K562 (cell line): ENCODE results near the gene VWA1. TPM values are rescaled to one million over a fixed set of nuclear protein-coding genes. Genes with fewer than 3 reads are reported as not detected.

Experiments used
- CAMTA2 ChIP-seq: fragments of 250-450 bp; sonication (Bioruptor Pico); conservative IDR thresholded peaks from 2 replicates; pipeline ENCODE4 v1.5.1; 2022
- CEBPB ChIP-seq: fragments of 450-650 bp; IDR thresholded peaks from 2 replicates; pipeline ENCODE4 v1.6.1; 2016; ENCODE audit warnings: missing genetic modification characterization, missing compliant biosample characterization
- E2F6 ChIP-seq, 2 experiments: IDR thresholded peaks; 2 replicates each; pipeline ENCODE4 v1.6.1; 2011; ENCODE audit warnings: borderline replicate concordance in 1 of 2, control low read depth in 1 of 2, low read depth in 1 of 2, low read length in 1 of 2, mild to moderate bottlenecking in 1 of 2, mixed read lengths in 1 of 2, moderate library complexity in 1 of 2; ENCODE audit not compliant: insufficient read depth in 1 of 2, insufficient read length in 1 of 2, poor library complexity in 1 of 2, severe bottlenecking in 1 of 2; ENCODE audit errors: extremely low read depth in 1 of 2
- ERF ChIP-seq: fragments of 450-650 bp; formaldehyde crosslinking; IDR thresholded peaks from 2 replicates; pipeline ENCODE4 v1.4.0; 2020; ENCODE audit warnings: mild to moderate bottlenecking, mixed read lengths
- FOXP1 ChIP-seq: sonication (generic); formaldehyde crosslinking; IDR thresholded peaks from 2 replicates; pipeline ENCODE4 v1.8.0; 2022; ENCODE audit warnings: mild to moderate bottlenecking, missing genetic modification reagents
- GABPA ChIP-seq: fragments of 200-800 bp; sonication (Bioruptor generic); conservative IDR thresholded peaks from 2 replicates; pipeline ENCODE4 v1.6.1; 2016; ENCODE audit warnings: low read depth, missing genetic modification characterization, missing compliant biosample characterization
- MLLT1 ChIP-seq, 2 experiments: fragments of 450-650 bp; IDR thresholded peaks; 2 replicates each; pipeline ENCODE4 v1.6.1; 2016
- NCOR1 ChIP-seq: fragments of 450-650 bp; IDR thresholded peaks from 2 replicates; pipeline ENCODE4 v1.6.1; 2016; ENCODE audit warnings: mild to moderate bottlenecking, moderate library complexity
- NONO ChIP-seq, 2 experiments: fragments of 200-400 bp in 1 of 2; fragments of 450-650 bp in 1 of 2; formaldehyde crosslinking in 1 of 2; IDR thresholded peaks; 2 replicates each; pipeline ENCODE4 v1.6.1; 2017; ENCODE audit warnings: low read depth in 2 of 2, mild to moderate bottlenecking in 2 of 2, moderate library complexity in 2 of 2, low read length in 1 of 2
- POLR3G ChIP-seq: IDR thresholded peaks from 2 replicates; pipeline ENCODE4 v1.6.1; 2011; ENCODE audit not compliant: insufficient read length, insufficient replicate concordance; ENCODE audit errors: extremely low read depth
- RBM22 ChIP-seq: fragments of 200-400 bp; formaldehyde crosslinking; IDR thresholded peaks from 2 replicates; pipeline ENCODE4 v1.6.1; 2018; ENCODE audit warnings: low read length, low read depth; ENCODE audit not compliant: poor library complexity, severe bottlenecking
- SP2 ChIP-seq: IDR thresholded peaks from 2 replicates; pipeline ENCODE4 v1.6.1; 2011; ENCODE audit warnings: mild to moderate bottlenecking, low read depth, low read length, moderate library complexity; ENCODE audit not compliant: poor library complexity, severe bottlenecking; ENCODE audit errors: extremely low read depth
- ZBTB17 ChIP-seq: fragments of 450-650 bp; formaldehyde crosslinking; IDR thresholded peaks from 2 replicates; pipeline ENCODE4 v1.4.0; 2020; ENCODE audit warnings: mild to moderate bottlenecking
- ZBTB8A ChIP-seq: fragments of 450-650 bp; IDR thresholded peaks from 2 replicates; pipeline ENCODE4 v1.6.1; 2018; ENCODE audit warnings: mild to moderate bottlenecking, moderate library complexity; ENCODE audit not compliant: partially characterized antibody
- ZFX ChIP-seq: sonication (generic); formaldehyde crosslinking; IDR thresholded peaks from 2 replicates; pipeline ENCODE4 v1.8.0; 2022; ENCODE audit warnings: mild to moderate bottlenecking, missing genetic modification reagents, moderate library complexity
- ZNF23 ChIP-seq: fragments of 250-450 bp; sonication (Bioruptor Pico); IDR thresholded peaks from 2 replicates; pipeline ENCODE4 v1.4.0; 2020; ENCODE audit warnings: mild to moderate bottlenecking
- ZNF24 ChIP-seq: fragments of 450-650 bp; IDR thresholded peaks from 2 replicates; pipeline ENCODE4 v1.6.1; 2016
- ZNF561 ChIP-seq: fragments of 450-650 bp; formaldehyde crosslinking; conservative IDR thresholded peaks from 2 replicates; pipeline ENCODE4 v1.4.0; 2020; ENCODE audit warnings: mild to moderate bottlenecking, moderate library complexity
- ZNF592 ChIP-seq: fragments of 450-650 bp; IDR thresholded peaks from 2 replicates; pipeline ENCODE4 v1.6.1; 2017; ENCODE audit warnings: antibody characterized with exemption, mild to moderate bottlenecking
- ZNF785 ChIP-seq: fragments of 250-450 bp; sonication (Bioruptor Pico); IDR thresholded peaks from 2 replicates; pipeline ENCODE4 v1.4.0; 2020; ENCODE audit warnings: mild to moderate bottlenecking
- polyA plus RNA-seq, 8 experiments: library from polyadenylated mRNA; depleted of rRNA in 4 of 8; stranded (reverse) in 5 of 8; unstranded in 3 of 8; fragments of >200 nt; fragmentation: Nextera tagmentation in 2 of 8; fragmentation: Illumina TruSeq in 1 of 8; extraction: Ambion mirVana in 2 of 8; extraction: Trizol in 1 of 8; gene quantifications; 2 replicates each; pipeline versions ENCODE4 v1.2.1 to v1.2.3, GENCODE V29; 2011 to 2014; ENCODE audit warnings: inconsistent platforms in 1 of 8, missing spikeins in 1 of 8
- total RNA-seq, 7 experiments: library from RNA; depleted of rRNA in 6 of 7; stranded (reverse); fragments of >200 nt in 6 of 7; fragmentation: Illumina TruSeq in 2 of 7; extraction: Trizol in 2 of 7; gene quantifications; 2 replicates each; pipeline versions ENCODE4 v1.2.1 to v1.2.3, GENCODE V29; 2011 to 2021; ENCODE audit warnings: low replicate concordance in 1 of 7

Gene VWA1
- total and polyA plus RNA-seq, 9 of the 15 experiments (the other 6 are each of a cell fraction or from before 2014, with no cell fraction given) = 0.01 to 6.4 (median 0.85) TPM

GRCh38 chr1:1399187-1399871, 36.2 kb upstream of the VWA1 start, which contains the start of gene CCNL2 (continued):
- TF ChIP-seq NONO (IDR thresholded peaks at IDR 0.05; ENCODE audit: low read depth in 2 of 2, low read length in 1 of 2) (peak in 1 of 2 experiments; percentile 95; a peak in 3 of 4 replicates), ZBTB8A (no peak), FOXP1 (CRISPR knock-in tag) (no peak), MLLT1 (IDR thresholded peaks at IDR 0.05) (peak in 1 of 2 experiments; percentile 97; a peak in 2 of 4 replicates), POLR3G (no peak), ZNF785 (no peak), ZNF23 (CRISPR knock-in tag) (no peak), ZBTB17 (peak; percentile 34; the same call in 1 of the 2 replicates), ZNF24 (0 out of 2 replicates have a peak, but pooled peaks have one; percentile 9), E2F6 (IDR thresholded peaks at IDR 0.05; ENCODE audit: borderline replicate concordance in 1 of 2, extremely low read depth in 1 of 2, insufficient read depth in 1 of 2, insufficient read length in 1 of 2, low read depth in 1 of 2, low read length in 1 of 2, poor library complexity in 1 of 2, severe bottlenecking in 1 of 2) (no peak), ZNF561 (CRISPR knock-in tag) (no peak), RBM22 (peak; percentile 92), NCOR1 (no peak), ZFX (CRISPR knock-in tag) (peak; percentile 81), CAMTA2 (CRISPR knock-in tag) (no peak), ERF (0 out of 2 replicates have a peak, but pooled peaks have one; percentile 53), SP2 (peak; percentile 95), CEBPB (tag) (no peak), GABPA (peak; percentile 97), ZNF592 (0 out of 2 replicates have a peak, but pooled peaks have one; percentile 8)
